Germinal center (tissue), 1 donor: ENCODE results near the gene HOXB5.

Experiments
- DNase-seq: peaks from one replicate; pipeline ENCODE4 v3.0.0; 2012; ENCODE audit warnings: mixed read lengths, low spot score

HOXB5 gene

DNA sequence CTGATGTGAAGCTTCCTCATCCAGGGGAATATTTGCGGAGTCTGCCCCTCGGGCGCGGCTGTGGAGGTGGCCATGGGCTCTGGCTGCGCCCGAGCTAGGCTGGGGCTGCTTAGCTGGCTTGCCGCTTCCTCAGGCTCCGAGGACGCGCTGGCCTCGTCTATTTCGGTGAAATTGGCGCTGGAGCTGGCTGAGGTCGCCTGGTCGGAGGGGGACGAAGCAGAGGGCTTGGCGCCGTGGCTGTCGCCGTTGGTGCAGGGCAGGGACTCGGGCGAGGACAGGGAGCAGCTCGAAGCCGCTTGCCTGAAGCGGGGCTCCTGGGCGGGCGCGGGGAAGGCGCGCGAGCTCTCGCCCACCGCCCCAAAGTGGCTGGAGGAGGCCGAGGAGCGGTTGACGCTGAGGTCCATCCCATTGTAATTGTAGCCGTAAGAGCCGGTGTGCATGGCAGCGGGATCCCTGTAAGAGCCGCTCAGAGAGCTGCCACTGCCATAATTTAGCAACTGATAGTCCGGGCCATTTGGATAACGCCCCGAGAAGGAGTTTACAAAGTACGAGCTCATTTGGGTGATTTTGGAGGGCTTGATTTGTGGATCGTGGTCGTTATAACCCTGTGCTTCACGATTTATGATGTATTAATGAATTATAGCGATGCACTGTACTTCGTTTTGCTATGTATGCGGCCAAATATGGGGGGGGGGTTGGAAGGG lies at the start of gene HOXB5:
TSS of gene HOXB5 (minus strand) at position 654 of the 704 bp plus-strand sequence. CDS start at position 557, 97 bp downstream.
- no peak for DNase-seq

DNA sequence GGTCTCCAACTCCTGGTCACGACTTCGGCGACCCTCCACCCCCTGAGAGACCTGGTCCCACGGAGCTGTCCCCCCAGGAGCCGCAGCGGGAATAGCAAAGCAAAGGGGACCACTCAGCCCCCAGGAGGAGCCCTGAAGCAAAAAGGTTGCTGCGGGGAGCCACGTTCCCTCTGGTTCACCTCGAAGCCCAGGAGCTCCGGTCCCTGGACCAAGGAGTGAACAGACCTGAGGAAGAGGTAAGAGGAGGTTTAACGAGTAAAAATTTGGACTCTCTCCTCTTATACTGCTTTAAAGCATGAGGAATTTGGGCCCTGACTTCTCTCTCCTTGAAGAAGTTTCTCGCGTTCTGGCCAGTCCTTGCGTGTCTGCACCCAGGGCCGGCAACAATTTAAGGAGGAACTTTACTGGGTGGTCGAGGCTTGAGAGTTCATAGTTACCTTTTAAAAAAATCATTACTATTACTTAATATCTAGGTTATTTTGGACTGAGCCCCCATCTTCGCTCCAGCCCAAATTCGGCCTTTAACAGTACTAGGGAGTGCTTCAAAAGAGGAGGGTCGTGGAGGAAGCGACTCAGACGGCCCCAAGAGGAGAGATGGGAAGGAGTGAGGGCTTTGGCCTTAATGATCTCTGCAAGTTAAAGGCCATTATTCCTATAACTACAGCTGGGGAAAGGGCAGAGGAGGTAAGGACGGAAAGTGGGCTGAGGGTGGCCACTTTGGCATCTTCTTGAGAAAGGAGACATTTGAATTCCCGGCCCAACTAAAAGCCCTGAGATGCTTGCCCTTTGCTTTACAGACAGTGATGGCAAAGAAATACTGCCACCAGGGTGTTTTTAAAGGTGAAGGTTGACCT lies 49.5 kb upstream of the HOXB5 start:
- DNase-seq = no peak

DNA sequence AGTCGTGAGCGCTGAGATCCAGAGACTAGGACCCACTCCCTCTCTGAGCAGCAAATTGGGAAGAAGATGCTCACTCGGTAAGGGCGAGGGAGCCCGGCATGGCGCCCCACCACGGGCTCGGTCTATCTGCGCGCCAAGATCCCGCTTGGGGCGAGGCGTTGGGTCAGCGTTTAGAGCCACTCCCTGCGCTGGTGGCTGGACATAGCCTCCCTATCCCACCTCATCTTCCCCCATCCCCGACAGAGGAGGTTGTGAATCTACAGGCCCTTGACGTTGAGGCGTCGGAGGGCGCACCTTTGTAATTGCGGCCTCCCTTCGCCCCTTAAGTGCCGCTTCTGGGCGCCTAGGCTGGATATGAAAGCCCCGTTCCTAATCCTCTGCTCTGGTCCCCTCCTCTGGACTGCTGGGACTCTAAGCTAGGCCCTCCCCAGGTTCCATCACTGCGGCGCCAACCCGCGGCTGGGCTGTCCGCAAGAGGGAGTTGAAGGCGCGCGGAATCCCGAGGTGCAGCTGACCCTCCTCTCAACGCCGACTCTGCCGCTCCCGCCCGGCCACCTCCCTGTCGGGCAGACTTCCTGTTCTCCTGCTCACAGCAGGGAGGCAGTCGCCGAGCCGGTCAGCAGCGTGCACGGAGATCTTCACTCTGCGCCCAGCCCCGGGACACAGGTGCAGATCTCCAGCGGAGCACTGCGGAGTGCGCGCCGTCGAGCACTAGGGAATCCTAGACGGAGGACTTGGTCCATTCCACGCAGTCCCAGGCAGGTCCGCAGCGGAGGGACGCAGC lies 48.7 kb upstream of the HOXB5 start:
- no peak for DNase-seq

DNA sequence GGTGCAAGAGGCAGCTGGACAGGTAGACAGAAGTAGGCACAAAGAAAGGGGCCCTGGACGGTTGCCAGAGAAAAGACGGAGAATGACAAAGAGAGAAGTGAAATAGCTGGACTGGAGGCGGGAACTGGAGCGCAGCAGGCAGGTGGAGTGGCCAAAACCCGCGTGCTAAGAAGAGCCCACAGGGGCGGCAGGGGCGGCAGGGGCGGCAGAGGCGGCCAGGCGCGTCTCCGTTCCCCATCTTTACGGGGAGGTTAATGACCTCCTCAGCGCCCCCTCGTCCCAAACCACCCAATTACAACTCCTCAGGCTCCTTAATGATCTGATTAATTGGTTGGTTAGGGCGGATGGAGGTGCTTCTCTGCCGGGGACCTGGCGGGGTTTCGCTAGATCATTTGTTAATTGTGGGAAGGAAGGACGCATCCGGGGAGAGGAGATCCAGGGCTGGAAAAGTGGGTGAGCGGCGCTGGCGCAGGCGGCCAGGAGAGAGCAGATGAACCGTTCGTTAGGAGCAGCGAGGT lies 48.0 kb upstream of the HOXB5 start:
- DNase-seq = no peak

DNA sequence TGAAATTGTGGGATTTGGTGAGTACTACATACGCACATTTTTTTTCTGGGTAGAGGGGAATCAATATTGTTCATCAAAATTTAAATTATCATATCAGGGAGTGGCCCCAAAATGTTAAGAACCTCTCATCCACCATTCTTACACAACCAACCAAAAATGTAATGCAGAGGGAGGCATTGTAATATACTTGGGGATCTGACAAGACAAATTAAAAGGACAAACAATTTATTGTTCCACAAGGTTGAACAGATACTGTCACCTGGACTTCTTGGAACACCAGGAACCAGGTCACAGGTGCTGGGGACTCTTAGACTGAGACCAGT lies 47.2 kb upstream of the HOXB5 start:
- no peak for DNase-seq

DNA sequence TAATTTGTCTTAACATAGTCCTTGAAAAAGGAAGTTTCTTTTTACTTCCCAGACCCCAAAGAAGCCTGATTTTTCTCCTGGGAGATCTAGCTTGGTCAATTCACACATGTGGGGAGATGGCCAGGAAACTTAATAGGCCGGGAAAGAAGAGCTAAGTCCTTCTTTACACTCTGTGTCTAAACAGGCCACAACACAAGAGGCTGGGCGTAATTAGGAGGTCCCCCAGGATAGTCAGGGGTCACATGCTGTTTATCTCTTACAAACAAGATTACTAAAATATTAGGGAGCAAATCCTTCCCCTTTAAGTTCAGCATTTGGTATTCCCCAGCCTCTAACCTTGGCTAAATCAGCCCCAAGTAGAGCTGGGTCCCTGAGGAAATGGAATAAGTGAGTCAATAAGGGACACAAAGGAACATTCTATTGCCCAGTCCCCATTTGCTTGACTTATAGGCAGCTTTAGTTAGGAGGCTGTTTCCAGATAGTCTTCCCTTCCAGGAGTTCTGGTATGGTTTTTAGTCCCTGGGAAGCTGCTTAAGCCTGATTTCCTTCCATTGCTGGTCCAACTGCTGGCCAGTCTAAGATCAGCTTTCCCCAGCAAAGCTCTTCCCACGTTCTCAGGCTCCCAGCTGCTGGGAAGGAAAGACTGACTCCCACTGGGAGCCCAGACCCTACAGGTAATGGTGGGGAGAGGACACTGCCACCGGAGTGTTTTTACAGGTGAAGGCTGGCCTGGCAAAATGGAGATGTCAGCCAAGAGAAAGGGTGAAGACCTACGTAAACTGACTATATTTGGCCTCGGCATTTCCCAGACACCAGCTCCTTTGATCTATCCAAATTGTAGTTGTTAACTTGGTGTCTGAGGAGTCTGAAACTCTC lies 46.6 kb upstream of the HOXB5 start:
- no peak for DNase-seq

DNA sequence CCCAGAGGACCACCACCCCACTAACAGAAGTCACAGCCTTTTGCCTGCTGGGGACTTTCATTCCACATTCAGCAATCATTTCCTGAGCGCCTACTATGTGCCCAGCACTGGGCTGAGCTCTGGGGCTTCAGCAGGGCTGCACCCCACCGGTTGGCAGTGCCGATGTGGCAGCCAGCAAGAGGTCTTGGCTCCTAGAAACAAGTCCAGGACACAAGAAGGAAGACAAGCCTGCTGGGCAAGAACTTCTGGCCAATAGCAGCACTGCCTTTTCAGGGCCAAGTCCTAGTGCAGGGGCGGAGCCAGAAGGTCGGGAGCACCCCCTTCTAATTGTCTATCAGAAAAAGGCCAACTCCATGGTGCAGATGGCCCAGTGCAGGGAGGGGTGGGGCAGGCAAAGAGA lies 45.6 kb upstream of the HOXB5 start:
- no peak for DNase-seq

DNA sequence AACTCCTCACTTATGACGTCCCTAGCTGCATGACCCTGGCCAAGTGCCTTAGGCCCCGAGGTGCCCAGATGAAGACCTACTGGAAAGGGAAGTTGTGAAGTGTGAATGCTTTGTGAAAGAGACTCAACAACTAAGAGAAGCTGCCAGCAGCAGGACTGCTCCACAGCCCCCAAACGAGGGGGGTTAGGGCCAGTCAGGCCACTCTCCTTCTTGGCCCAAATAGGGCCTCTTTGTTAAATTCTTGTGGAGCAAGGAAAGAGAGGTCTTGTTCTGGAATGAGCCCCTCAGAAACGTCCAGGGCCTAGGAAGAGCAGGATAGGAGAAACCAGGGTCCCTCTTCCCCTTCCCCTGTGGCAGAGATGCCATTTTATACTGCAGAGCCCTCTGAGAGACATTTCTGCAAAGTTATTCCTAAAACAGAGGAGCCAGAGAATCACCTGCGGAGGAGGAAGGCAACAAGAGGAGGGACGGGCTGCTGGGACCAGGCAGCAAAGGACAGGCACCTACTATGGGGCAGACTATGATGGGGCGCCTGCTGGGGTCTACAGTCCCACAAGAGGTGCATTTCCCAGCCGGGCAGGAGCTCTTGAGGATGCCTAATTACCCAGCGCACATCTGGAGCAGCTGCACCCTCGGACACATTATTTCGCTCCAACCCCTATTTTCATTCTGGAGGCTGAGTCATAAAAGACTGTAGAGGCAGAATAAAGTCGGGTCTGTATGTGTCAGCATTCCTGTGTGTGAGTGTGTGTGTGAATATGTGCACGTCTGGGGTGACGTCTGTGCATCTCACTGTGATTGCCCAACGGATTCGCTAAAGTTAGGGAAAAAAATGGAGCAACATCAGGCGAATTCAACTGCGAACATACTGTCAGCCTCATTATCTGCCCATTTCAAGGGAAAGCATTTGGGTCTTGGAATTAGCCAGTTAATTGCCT lies 44.0 kb upstream of the HOXB5 start:
- no peak for DNase-seq

DNA sequence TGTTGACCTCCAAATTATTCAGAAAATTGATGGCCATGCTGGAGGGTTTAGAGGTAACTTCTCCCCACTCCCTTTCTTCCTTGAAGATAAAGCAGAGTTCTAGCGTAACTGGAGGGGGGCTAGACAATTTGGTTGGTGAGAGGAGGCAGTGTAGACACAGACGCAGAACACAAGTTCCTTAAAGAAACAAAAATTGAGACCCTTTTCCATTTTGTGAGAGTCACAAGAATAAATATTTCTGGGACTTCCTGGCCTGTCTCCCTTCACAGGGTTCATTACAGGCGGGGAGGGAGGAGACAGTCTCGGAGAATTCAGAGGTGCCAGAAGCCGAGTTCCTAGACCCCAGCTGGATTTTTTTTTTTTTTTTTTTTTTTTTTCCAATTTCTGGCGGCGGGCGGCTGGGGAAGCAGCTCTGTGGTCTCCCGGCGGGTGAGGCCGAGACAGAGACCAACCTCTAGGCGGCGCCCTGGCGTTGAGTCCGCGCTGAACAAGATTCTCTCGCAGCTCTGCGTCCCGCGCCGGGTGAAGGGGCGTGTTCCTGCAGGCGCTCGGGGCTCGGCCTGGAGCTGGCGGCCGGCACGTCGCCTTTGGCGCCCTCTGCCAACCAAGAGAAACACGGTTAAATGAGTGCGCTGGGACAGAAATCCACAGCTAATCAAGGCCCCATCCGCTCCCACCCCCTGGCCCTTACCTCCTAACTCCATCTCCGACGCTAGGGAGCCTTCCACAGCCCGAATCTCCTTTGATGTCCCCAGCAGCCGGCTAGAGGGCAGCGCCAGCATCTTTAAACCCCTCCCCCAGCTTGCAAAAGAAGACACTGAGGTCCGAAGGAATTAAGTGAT lies 42.8 kb upstream of the HOXB5 start:
- DNase-seq = peak; percentile 81

DNA sequence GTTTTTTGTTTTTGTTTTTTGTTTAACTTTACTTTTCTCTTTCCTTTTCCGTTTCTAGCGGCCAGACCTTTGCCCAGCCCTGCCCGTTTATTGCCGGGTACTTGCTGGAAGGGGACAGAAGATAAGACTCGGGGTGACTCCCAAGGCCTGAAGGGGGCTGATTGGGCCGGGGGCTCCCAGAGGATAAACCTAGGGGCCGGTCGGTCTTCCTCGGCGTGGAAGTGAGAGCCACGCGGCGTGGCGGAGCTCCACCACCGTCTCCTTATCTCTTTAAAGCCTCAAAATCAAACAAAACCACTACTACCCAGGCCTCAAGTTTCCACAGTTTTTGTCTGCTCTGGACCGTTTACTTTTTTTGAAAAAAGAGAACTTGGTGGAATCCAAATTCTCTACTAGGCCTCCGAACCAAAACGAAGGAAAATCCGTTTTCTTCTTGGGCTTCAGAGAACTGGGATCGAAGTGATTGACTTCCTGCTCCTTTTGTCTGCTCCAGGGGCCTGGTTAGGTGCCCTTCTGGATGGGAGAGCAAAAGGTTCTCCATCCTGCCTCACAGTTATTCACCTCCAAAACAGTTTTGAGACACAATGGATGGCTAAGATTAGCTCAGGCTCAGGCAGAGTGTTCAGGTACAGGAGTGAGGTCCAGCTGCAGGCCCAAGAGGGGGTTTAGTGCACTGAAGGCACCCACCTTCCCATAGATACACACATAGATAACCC lies 41.1 kb upstream of the HOXB5 start:
- no peak for DNase-seq

DNA sequence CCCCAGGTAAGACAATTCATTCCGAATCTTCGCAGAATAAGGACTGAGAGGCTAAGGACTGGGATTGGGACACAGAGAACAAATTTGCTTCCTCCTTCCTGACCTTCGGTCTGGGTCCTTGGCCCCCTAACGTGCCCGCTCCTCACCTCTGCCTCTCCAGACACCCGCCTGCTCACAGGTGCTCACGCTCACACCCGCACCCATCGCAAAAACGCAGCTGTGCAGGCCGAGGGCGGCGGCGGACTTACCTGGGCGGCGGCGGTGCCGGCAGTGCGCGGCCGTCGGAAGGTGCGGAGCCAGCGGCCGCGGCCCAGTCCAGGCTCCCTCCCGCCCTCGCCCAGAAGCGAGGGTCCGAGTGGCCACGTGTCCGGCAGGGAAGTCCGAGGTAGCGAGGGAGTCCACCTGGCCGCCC lies 39.7 kb upstream of the HOXB5 start:
- DNase-seq = no peak

DNA sequence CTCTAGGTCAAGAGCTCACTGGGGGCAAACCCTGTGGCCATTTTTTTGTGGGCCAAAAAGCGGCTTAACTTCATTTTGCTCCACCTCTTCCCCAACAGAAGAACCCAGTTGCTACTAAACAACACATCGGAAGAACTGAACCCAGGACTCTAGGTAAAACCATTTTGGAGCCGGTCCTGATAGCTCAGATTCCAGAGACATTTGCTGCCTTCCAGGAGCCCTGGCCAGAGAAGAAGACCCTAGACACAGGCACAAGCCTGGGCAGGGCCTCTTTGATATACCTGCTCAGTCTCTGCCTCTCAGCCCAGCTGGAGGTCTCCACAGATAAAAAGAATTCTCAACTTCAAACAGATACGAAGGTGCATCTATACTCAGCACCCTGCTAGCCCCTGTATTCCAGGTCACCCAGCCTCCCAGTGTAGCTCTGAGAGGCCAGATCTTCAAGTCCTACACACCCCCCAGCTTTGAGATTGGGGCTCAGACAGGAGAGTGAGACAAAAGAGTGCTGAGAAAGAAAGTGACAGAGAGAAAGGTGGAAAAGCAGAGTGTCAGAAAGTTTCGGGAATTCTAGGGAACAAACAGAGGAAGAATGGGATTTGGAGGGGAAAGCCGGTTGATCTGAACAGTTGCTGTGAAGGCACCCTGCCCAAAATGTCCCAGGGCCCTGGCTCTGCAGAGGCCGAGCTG lies 39.1 kb upstream of the HOXB5 start:
- no peak for DNase-seq

DNA sequence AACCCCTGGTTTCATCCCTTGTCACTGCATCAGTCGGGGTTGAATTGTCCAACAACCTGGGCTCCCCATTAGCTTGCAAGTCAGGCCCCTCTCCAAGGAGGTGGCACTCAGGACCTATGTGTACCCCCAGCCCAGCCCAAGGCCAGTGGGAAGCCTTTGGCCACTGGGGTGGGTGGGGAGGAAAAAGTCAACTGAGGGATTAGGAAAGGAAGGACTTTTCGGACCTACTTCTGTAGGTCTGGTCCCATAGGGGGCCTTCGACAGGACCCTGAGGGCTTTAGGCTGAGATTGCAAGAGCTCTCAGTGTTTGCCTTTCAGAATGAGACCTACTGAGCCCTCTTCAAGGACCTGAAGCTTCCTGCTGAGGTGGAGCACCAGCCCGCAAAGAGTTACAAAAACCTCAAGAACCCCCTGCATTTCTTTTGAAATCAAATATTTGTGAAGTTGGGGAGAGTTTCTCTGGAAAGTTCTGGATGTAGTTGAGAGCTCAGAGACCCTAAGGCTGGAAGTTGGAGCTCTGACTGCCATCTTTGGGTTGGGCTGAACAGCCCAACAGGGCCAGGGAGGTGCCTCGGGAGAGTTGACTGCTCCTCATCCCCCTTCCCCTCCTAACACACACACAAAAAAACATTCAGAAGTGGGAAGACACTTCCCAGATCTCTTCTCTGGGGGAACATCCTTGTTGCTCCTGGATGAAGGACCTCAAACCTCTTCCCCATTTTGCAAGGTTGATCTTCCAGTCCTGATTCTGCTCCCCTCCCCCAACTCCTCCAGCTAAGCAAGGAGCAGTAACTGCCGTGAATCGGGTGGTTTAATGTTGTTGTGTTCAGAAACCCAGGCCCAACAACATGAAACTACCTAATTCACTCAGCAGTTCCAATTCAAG lies 38.4 kb upstream of the HOXB5 start:
- DNase-seq = no peak

DNA sequence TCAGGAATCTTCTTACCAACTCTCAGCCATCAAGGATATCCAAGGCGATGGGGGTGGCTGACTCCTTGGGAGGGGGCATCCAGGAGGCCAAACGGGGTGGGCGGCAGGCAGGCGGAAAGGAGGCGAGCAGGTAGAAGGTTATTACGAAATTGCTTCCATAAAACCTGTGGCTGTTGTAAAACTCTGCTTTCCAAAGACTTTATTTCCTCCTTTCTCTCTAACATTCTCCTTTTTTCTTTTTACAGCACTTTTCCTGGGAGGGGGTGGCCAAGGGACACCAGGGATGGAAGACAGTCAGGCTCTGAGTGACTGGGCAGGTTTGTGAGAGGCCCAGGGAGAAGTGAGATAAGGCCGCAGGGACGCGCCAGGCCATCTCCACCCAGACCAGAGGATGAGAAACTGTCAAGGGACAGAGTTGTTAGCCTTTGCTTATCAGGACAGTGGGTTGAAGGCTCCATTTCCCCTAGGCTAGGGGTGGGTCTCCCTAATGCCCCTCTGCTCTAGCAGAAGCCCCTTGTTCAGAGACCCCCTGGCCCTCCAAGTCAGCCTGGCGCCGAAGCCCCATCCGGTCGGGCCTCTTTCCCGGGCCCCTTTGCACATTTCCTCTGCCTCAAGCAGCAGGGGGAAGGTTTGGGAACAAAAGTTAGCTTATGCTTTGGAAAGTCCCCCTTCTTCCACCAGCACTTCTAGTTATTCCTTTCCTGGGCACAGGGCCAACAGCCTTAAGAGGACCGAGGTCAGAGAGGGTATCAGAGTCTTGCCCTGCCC lies 37.5 kb upstream of the HOXB5 start:
- no peak for DNase-seq

DNA sequence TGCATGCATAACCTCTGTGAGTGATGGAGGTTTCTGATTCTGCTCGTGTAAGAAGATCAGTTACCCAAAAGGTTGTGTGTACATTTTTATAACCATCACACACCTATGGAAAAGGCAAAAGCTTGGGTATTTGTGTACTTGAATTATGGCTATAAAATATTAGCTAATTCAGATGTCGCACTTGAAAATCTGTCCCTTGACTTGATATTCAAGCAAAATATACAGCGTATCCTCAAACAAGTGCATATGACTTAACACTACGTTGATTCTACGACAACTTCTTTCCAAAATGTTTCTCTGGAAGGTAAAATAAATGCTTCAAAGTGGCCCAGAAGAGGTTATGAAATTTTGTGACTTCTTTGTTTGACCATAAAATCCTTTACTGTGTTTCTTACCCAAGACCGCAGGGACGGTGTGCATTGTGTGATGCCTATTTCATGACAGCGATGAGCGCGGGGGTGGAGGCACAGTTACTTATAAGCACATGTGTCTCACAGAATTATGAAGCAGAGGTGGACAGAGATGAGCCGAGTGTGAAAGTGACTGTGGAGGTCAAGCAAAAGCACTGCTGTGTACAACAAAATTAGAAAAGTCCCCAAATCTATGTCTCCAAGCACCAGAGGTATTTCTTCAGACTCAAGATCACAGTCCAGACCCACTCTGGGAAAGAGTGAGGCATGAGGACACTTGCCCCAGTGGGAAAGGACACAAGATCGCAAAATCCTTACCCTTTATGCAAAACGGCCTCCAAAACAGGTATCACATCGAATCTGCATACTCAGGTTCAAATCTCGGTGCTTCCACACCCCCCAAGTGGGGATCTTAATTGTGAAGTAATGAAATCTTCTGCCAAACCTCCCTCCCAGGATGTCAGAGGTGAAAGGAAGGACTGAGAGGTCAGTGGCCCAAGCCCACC lies 36.7 kb upstream of the HOXB5 start:
- DNase-seq = no peak
